ENCODE data around the gene DPYSL5. TPM values are rescaled to one million over a fixed set of nuclear protein-coding genes. Genes with fewer than 3 reads are reported as not detected.

Gene DPYSL5
- total and polyA plus RNA-seq, 2 donors (not counting 1 experiment from before 2014, with no cell fraction given), result not detected

DNA sequence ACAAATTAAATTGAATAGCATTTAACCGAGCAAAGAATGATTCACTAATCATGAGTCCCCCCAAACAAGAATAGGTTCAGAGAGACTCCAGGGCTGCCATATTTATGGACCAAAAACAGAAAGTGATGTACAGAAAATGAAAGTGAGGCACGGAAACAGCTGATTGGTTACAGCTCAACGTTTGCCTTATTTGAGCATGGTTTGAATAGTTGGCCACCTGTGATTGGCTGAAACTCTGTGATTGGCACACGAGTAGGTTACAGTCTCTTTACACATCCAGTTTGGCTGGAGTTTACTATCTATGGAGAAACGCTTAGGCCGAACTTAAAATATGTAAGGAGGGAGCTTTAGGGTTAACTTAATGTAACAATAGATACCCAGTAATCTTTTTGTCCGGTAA is 27.0 kb upstream of the DPYSL5 start:
- CTCF ChIA-PET, result no interaction called here
- no peak overlapping the region for H3K27ac Mint-ChIP-seq
- POLR2A ChIA-PET, result no interaction called here

DNA sequence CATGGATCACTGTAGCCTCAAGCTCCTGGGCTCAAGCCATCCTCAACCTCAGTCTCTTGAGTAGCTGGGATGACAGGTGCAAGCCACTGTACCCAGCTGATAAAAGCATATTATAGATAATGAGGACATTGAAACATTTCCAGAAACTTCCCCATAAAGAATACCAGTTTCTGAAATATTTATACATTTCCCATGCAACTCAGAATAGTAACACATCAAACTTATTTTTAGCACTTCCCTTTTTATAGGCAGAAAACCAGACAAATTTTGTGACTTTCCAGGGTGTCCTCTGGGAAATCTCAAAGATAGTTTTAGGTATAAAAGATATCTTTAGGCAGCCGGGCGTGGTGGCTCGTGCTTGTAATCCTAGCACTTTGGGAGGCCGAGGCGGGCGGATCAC is 25.1 kb upstream of the DPYSL5 start:
- H3K9ac ChIP-seq (ENCODE audit: low read length), result no peak overlapping the region
- H3K79me2 ChIP-seq (ENCODE audit: control insufficient read depth, insufficient read depth, low read length), result no peaks in the 10 kb centered on the region
- POLR2A ChIA-PET, result no interaction called here
- H3K27me3 ChIP-seq (replicated peaks in 1 of 4; ENCODE audit: control extremely low read depth in 1 of 4, control insufficient read depth in 3 of 4, insufficient read depth in 4 of 4, low read length in 3 of 4), result no peaks in the 10 kb centered on the region
- no peaks in the 10 kb centered on the region for H3K4me1 Mint-ChIP-seq
- DNase-seq (no peak), ATAC-seq (ENCODE audit: low read depth) (no peak)
- intact Hi-C loops (cut with micrococcal nuclease), result no loop called here
- no peaks in the 10 kb centered on the region for H3K4me1 ChIP-seq (ENCODE audit: control insufficient read depth in 2 of 2, insufficient read depth in 2 of 2, low read length in 2 of 2)
- CTCF ChIA-PET, result interaction anchor here (2.0 kb wide), 1 partner anchor 23 kb away, joined by 7 read pairs; no protein-coding TSS in a partner anchor
- TF ChIP-seq CTCF (IDR thresholded peaks at IDR 0.05) (no peak), EZH2 (IDR thresholded peaks at IDR 0.05; ENCODE audit: borderline replicate concordance, insufficient read depth, low read depth, low read length, poor library complexity, severe bottlenecking) (no peak)
- H3K4me2 ChIP-seq (replicated peaks; ENCODE audit: low read depth, low read length, poor library complexity, severe bottlenecking), result no peak overlapping the region
- H3K27me3 Mint-ChIP-seq, result peaks cover 26% of the 10 kb centered on the region
- H3K36me3 ChIP-seq (replicated peaks in 1 of 2; ENCODE audit: control extremely low read depth in 1 of 2, control insufficient read depth in 1 of 2, extremely low read depth in 1 of 2, insufficient read depth in 2 of 2, low read length in 1 of 2), result no peaks in the 10 kb centered on the region
- H3K27ac ChIP-seq (ENCODE audit: low read length in 2 of 2), result no peak overlapping the region
- H3K9me3 Mint-ChIP-seq (ENCODE audit: insufficient read depth), result no peaks in the 10 kb centered on the region
- H3K27ac Mint-ChIP-seq, result no peak overlapping the region
- H4K20me1 ChIP-seq (ENCODE audit: control insufficient read depth, insufficient read depth, low read length, poor library complexity, severe bottlenecking), result no peaks in the 10 kb centered on the region
- H2AFZ ChIP-seq (ENCODE audit: insufficient read depth, low read depth, low read length, poor library complexity, severe bottlenecking), result no peak overlapping the region
- WGBS (ENCODE audit: insufficient coverage), result 69% methylated on average over 3 of the region's 6 CpGs
- no peak overlapping the region for H3K4me3 ChIP-seq (ENCODE audit: control extremely low read depth in 1 of 5, extremely low read depth in 1 of 5, insufficient read depth in 1 of 5, low read depth in 2 of 5, low read length in 4 of 5)
- no peaks in the 10 kb centered on the region for H3K9me3 ChIP-seq (ENCODE audit: control extremely low read depth in 1 of 3, control insufficient read depth in 2 of 3, insufficient read depth in 1 of 3, low read length in 2 of 3)
- no peak overlapping the region for H3K4me3 Mint-ChIP-seq

More for the DNA sequence above, 27.0 kb upstream of the DPYSL5 start:
- no peak for TF ChIP-seq CTCF (IDR thresholded peaks at IDR 0.05)
- no peak for TF ChIP-seq EZH2 (IDR thresholded peaks at IDR 0.05; ENCODE audit: borderline replicate concordance, insufficient read depth, low read depth, low read length, poor library complexity, severe bottlenecking)
- Mint-ChIP-seq H3K4me3 (no peak overlapping the region), H3K27me3 (peaks cover 25% of the 10 kb centered on the region), H3K4me1 (no peaks in the 10 kb centered on the region), H3K9me3 (ENCODE audit: insufficient read depth) (no peaks in the 10 kb centered on the region)
- H3K36me3 ChIP-seq (replicated peaks in 1 of 2; ENCODE audit: control extremely low read depth in 1 of 2, control insufficient read depth in 1 of 2, extremely low read depth in 1 of 2, insufficient read depth in 2 of 2, low read length in 1 of 2), result no peaks in the 10 kb centered on the region
- no peak overlapping the region for H2AFZ ChIP-seq (ENCODE audit: insufficient read depth, low read depth, low read length, poor library complexity, severe bottlenecking)
- no peaks in the 10 kb centered on the region for H3K4me1 ChIP-seq (ENCODE audit: control insufficient read depth in 2 of 2, insufficient read depth in 2 of 2, low read length in 2 of 2)
- H3K4me2 ChIP-seq (replicated peaks; ENCODE audit: low read depth, low read length, poor library complexity, severe bottlenecking), result no peak overlapping the region
- H3K27me3 ChIP-seq (replicated peaks in 1 of 4; ENCODE audit: control extremely low read depth in 1 of 4, control insufficient read depth in 3 of 4, insufficient read depth in 4 of 4, low read length in 3 of 4), result peaks cover 0 to 7% (median 2%) of the 10 kb centered on the region in 4 experiments
- DNase-seq, result no peak
- H4K20me1 ChIP-seq (ENCODE audit: control insufficient read depth, insufficient read depth, low read length, poor library complexity, severe bottlenecking), result no peaks in the 10 kb centered on the region
- no peak overlapping the region for H3K9ac ChIP-seq (ENCODE audit: low read length)
- no peaks in the 10 kb centered on the region for H3K79me2 ChIP-seq (ENCODE audit: control insufficient read depth, insufficient read depth, low read length)
- WGBS (ENCODE audit: insufficient coverage), result 84% methylated on average over 3 of the region's 7 CpGs
- H3K4me3 ChIP-seq (ENCODE audit: control extremely low read depth in 1 of 5, extremely low read depth in 1 of 5, insufficient read depth in 1 of 5, low read depth in 2 of 5, low read length in 4 of 5), result no peak overlapping the region
- intact Hi-C loops (cut with micrococcal nuclease), result no loop called here
- ATAC-seq (ENCODE audit: low read depth), result no peak
- no peaks in the 10 kb centered on the region for H3K9me3 ChIP-seq (ENCODE audit: control extremely low read depth in 1 of 3, control insufficient read depth in 2 of 3, insufficient read depth in 1 of 3, low read length in 2 of 3)
- H3K27ac ChIP-seq (ENCODE audit: low read length in 2 of 2), result no peak overlapping the region

All from B cell (primary cell).